GM19238 (cell line): Measurements from ENCODE around the gene SRGAP3.

Experiments
- DNase-seq: peaks from one replicate; pipeline ENCODE4 v3.0.0; 2011; ENCODE audit warnings: low spot score; ENCODE audit not compliant: insufficient read length

Gene SRGAP3

GRCh38 chr3:9225268-9225667, 24.2 kb downstream of the SRGAP3 start:
- DNase-seq, result no peak

- DNase-seq, result peak; percentile 52
Measured at GRCh38 chr3:9224490-9224889, 25.0 kb downstream of the SRGAP3 start.

- no peak for DNase-seq
Measured at GRCh38 chr3:9223672-9224071, 25.8 kb downstream of the SRGAP3 start.

- no peak for DNase-seq
Measured at GRCh38 chr3:9222956-9223639, 26.3 kb downstream of the SRGAP3 start.

- DNase-seq, result no peak
Measured at GRCh38 chr3:9222049-9222448, 27.4 kb downstream of the SRGAP3 start.

GRCh38 chr3:9218514-9218846, 31.0 kb downstream of the SRGAP3 start:
- no peak for DNase-seq

- no peak for DNase-seq
Measured at GRCh38 chr3:9217784-9218513, 31.5 kb downstream of the SRGAP3 start.

GRCh38 chr3:9216736-9217135, 32.7 kb downstream of the SRGAP3 start:
- DNase-seq, result no peak

GRCh38 chr3:9214599-9214998, 34.8 kb downstream of the SRGAP3 start:
- DNase-seq, result no peak

GRCh38 chr3:9214185-9214584, 35.3 kb downstream of the SRGAP3 start:
- no peak for DNase-seq

GRCh38 chr3:9213019-9213634, 36.3 kb downstream of the SRGAP3 start:
- DNase-seq, result no peak

GRCh38 chr3:9211155-9211950, 38.1 kb downstream of the SRGAP3 start:
- no peak for DNase-seq

GRCh38 chr3:9209777-9210176, 39.7 kb downstream of the SRGAP3 start:
- no peak for DNase-seq

GRCh38 chr3:9208605-9209152, 40.8 kb downstream of the SRGAP3 start:
- DNase-seq, result no peak

GRCh38 chr3:9207116-9207763, 42.2 kb downstream of the SRGAP3 start:
- no peak for DNase-seq

GRCh38 chr3:9206287-9206686, 43.2 kb downstream of the SRGAP3 start:
- no peak for DNase-seq

GRCh38 chr3:9205345-9206143, 43.9 kb downstream of the SRGAP3 start:
- no peak for DNase-seq

GRCh38 chr3:9204253-9204992, 45.0 kb downstream of the SRGAP3 start:
- no peak for DNase-seq

GRCh38 chr3:9203317-9203716, 46.1 kb downstream of the SRGAP3 start:
- no peak for DNase-seq

GRCh38 chr3:9202546-9202945, 46.9 kb downstream of the SRGAP3 start:
- no peak for DNase-seq
